ENCODE data around the gene PIAS2. TPM values are rescaled to one million over a fixed set of nuclear protein-coding genes. Genes with fewer than 3 reads are reported as not detected.
"Not testable (repeated sequence)": the region's sequence is repeated elsewhere in the genome, so short reads cannot be mapped to it uniquely, and the experiment has no call there.

PIAS2 gene
- 2.2 and 6.4 TPM in 2 replicates for total RNA-seq (2014; rRNA removed; shearing (Covaris generic); ENCODE audit: low replicate concordance)

- peak; percentile 64 for DNase-seq (ENCODE audit: low read depth)
- in situ Hi-C loops (cut with HindIII; ENCODE audit: low pct_unique_long_range_greater_than_20kb, low sequenced_read_pairs) = no loop called here
These were observed at the start of gene PIAS2, which contains the start of gene KATNAL2 for GRCh38 chr18:46917108-46917802. TSS of gene PIAS2 (minus strand) at chr18:46917507. CDS start at chr18:46917345, 162 bp downstream. TSS of gene KATNAL2 (plus strand) at chr18:46917602. CDS start at chr18:46946873, 29,271 bp downstream.

- DNase-seq (ENCODE audit: low read depth); in situ Hi-C loops (cut with HindIII; ENCODE audit: low pct_unique_long_range_greater_than_20kb, low sequenced_read_pairs): not testable (repeated sequence)
These were observed 49.0 kb upstream of the PIAS2 start for GRCh38 chr18:46966266-46966665.

- in situ Hi-C loops (cut with HindIII; ENCODE audit: low pct_unique_long_range_greater_than_20kb, low sequenced_read_pairs); DNase-seq (ENCODE audit: low read depth): not testable (repeated sequence)
These were observed 47.4 kb upstream of the PIAS2 start for GRCh38 chr18:46964579-46965293.

- in situ Hi-C loops (cut with HindIII; ENCODE audit: low pct_unique_long_range_greater_than_20kb, low sequenced_read_pairs) = not testable (repeated sequence)
These were observed 46.6 kb upstream of the PIAS2 start for GRCh38 chr18:46963656-46964578.

GRCh38 chr18:46958209-46958608, 40.9 kb upstream of the PIAS2 start:
- DNase-seq (ENCODE audit: low read depth) = no peak
- in situ Hi-C loops (cut with HindIII; ENCODE audit: low pct_unique_long_range_greater_than_20kb, low sequenced_read_pairs) = no loop called here

More at GRCh38 chr18:46963656-46964578, 46.6 kb upstream of the PIAS2 start:
- not testable (repeated sequence) for DNase-seq (ENCODE audit: low read depth)

- DNase-seq (ENCODE audit: low read depth) = no peak
- in situ Hi-C loops (cut with HindIII; ENCODE audit: low pct_unique_long_range_greater_than_20kb, low sequenced_read_pairs) = no loop called here
These were observed 35.9 kb upstream of the PIAS2 start for GRCh38 chr18:46953195-46953594.

GRCh38 chr18:46950064-46950656, 32.9 kb upstream of the PIAS2 start:
- no peak for DNase-seq (ENCODE audit: low read depth)
- in situ Hi-C loops (cut with HindIII; ENCODE audit: low pct_unique_long_range_greater_than_20kb, low sequenced_read_pairs) = no loop called here

- in situ Hi-C loops (cut with HindIII; ENCODE audit: low pct_unique_long_range_greater_than_20kb, low sequenced_read_pairs) = no loop called here
- DNase-seq (ENCODE audit: low read depth) = no peak
These were observed 29.5 kb upstream of the PIAS2 start for GRCh38 chr18:46946656-46947282.

- no peak for DNase-seq (ENCODE audit: low read depth)
- in situ Hi-C loops (cut with HindIII; ENCODE audit: low pct_unique_long_range_greater_than_20kb, low sequenced_read_pairs) = no loop called here
These were observed 25.3 kb upstream of the PIAS2 start for GRCh38 chr18:46942646-46943045.

GRCh38 chr18:46939998-46940571, 22.8 kb upstream of the PIAS2 start:
- in situ Hi-C loops (cut with HindIII; ENCODE audit: low pct_unique_long_range_greater_than_20kb, low sequenced_read_pairs) = no loop called here

GRCh38 chr18:46939337-46939963, 22.1 kb upstream of the PIAS2 start:
- in situ Hi-C loops (cut with HindIII; ENCODE audit: low pct_unique_long_range_greater_than_20kb, low sequenced_read_pairs) = no loop called here

More at GRCh38 chr18:46939998-46940571, 22.8 kb upstream of the PIAS2 start:
- DNase-seq (ENCODE audit: low read depth) = no peak

GRCh38 chr18:46920653-46921052, 3.3 kb upstream of the PIAS2 start:
- in situ Hi-C loops (cut with HindIII; ENCODE audit: low pct_unique_long_range_greater_than_20kb, low sequenced_read_pairs) = no loop called here
- no peak for DNase-seq (ENCODE audit: low read depth)

More at GRCh38 chr18:46939337-46939963, 22.1 kb upstream of the PIAS2 start:
- peak; percentile 14 for DNase-seq (ENCODE audit: low read depth)

- no peak for DNase-seq (ENCODE audit: low read depth)
- in situ Hi-C loops (cut with HindIII; ENCODE audit: low pct_unique_long_range_greater_than_20kb, low sequenced_read_pairs) = no loop called here
These were observed 2.8 kb upstream of the PIAS2 start for GRCh38 chr18:46920067-46920466.

GRCh38 chr18:46917803-46918600, 695 bp upstream of the PIAS2 start:
- no peak for DNase-seq (ENCODE audit: low read depth)
- in situ Hi-C loops (cut with HindIII; ENCODE audit: low pct_unique_long_range_greater_than_20kb, low sequenced_read_pairs) = no loop called here

- in situ Hi-C loops (cut with HindIII; ENCODE audit: low pct_unique_long_range_greater_than_20kb, low sequenced_read_pairs) = no loop called here
- peak; percentile 15 for DNase-seq (ENCODE audit: low read depth)
These were observed 678 bp downstream of the PIAS2 start for GRCh38 chr18:46916551-46917107.

All from Caki2 (cell line).